Placental pericyte (primary cell): ENCODE data around the gene KCNJ4. TPM values are rescaled to one million over a fixed set of nuclear protein-coding genes. Genes with fewer than 3 reads are reported as not detected.

Experiments
- total RNA-seq: library from RNA; depleted of rRNA; stranded (reverse); fragments of >200 nt; gene quantifications from 2 replicates; pipeline ENCODE4 v1.2.3, GENCODE V29; 2012

Gene KCNJ4
- total RNA-seq = under 0.01 TPM in 1 of 2 replicates, not detected in the other

DNA sequence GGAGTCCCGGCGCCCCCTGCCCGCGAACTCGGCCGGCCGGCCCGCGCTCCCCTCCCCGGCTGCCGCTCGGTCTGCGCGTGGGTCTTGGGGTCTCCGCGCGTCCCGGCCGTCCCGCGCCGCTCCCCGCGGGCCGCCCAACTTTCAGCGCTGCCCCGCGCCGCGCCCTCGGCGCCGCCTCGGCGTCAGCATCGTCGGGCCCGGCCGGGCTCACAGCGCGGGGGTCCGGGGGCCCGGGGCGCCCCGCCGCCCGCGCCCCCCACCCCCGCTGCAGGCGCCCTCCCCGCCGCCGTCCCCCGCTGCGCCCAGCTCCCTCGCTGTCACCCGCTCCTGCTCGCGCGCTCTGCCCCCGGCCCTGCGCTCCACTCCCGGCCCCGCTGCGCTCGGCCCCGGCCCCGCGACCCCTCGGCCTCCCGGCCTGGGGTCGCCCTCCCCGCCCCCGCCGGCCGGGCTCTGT, at the start of gene KCNJ4:
KCNJ4 (minus strand) TSS at position 124 of the 454 bp plus-strand sequence. CDS start 27,067 bp downstream, outside the sequence.

DNA sequence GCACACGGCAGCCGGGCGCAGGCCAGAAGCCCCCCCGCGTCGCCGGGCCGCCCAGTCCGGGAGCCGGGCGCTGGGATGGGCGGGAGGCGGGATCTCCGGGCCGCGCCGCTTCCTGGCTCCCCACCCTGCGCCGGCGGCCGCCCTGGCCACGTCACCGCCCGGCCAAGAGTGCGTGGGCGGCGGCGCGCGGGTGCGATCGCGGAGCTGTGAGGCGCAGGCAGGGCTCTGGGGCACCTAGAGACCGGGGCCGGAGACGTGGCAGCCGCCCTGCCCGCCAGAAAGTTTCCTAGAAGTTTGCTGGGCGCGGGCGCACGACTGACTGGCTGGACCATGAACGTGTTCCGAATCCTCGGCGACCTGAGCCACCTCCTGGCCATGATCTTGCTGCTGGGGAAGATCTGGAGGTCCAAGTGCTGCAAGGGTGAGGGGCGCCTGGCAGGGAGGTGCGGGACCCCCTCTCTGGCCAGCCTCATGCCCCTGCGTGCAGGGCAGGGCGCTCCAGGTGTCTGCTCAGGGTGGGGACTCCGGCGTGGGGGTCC, 13.0 kb upstream of the KCNJ4 start, which contains the start of gene KDELR3:
KDELR3 (plus strand) TSS at position 193 of the 539 bp plus-strand sequence; CDS start at position 331, 138 bp downstream.

Other genes with a start within 250 kb of the KCNJ4 start
- gene TMEM184B, start 182.2 kb downstream of the KCNJ4 start, total RNA-seq = 90.8 and 94.9 TPM in 2 replicates
- gene CSNK1E, start 137.8 kb downstream of the KCNJ4 start, total RNA-seq = 184 and 344 TPM in 2 replicates
- 111 and 136 TPM in 2 replicates for gene KDELR3, start 12.9 kb upstream of the KCNJ4 start, total RNA-seq
- 439 and 549 TPM in 2 replicates for gene DDX17, start 51.1 kb upstream of the KCNJ4 start, total RNA-seq
- gene DMC1, start 115.0 kb upstream of the KCNJ4 start, total RNA-seq = 0.88 and 4.3 TPM in 2 replicates
- gene FAM227A, start 201.2 kb upstream of the KCNJ4 start, total RNA-seq = 1.3 and 1.8 TPM in 2 replicates
- 9.0 and 14.0 TPM in 2 replicates for gene CBY1, start 201.4 kb upstream of the KCNJ4 start, total RNA-seq
- 49.5 and 79.6 TPM in 2 replicates for gene TOMM22, start 226.8 kb upstream of the KCNJ4 start, total RNA-seq
- gene JOSD1, start 245.7 kb upstream of the KCNJ4 start, total RNA-seq = 46.6 and 56.6 TPM in 2 replicates